ENCODE results near the gene SSR4. TPM values are rescaled to one million over a fixed set of nuclear protein-coding genes. Genes with fewer than 3 reads are reported as not detected.
"Not testable (repeated sequence)": the region's sequence is repeated elsewhere in the genome, so short reads cannot be mapped to it uniquely, and the experiment has no call there.

The SSR4 gene
- total and polyA plus RNA-seq, 12 donors = 94.1 to 551 (median 147) TPM

- DNase-seq (no peak), ATAC-seq (no peak)
- Histone ChIP-seq H3K4me3 (no peak overlapping the region), H3K27me3 (peaks cover 0 to 51% (median 0%) of the 10 kb centered on the region in 7 donors), H3K36me3 (no peaks in the 10 kb centered on the region), H3K9me3 (no peaks in the 10 kb centered on the region), H3K4me1 (no peaks in the 10 kb centered on the region), H3K27ac (no peak overlapping the region)
- intact Hi-C loops (cut with DNase I) = loop anchor here in 1 of 10 donors (10.0 kb wide), 1 partner anchor 112 kb away; the partner anchor contains the start of gene ARHGAP4
- WGBS, 2 donors = 99% methylated on average over 5 of the region's 5 CpGs
- TF ChIP-seq CTCF (IDR thresholded peaks at IDR 0.05) = no peak
Observed at GRCh38 chrX:153813161-153813560, 18.7 kb downstream of the SSR4 start.

GRCh38 chrX:153814591-153815315, 20.3 kb downstream of the SSR4 start:
- TF ChIP-seq CTCF (IDR thresholded peaks at IDR 0.05) = no peak
- intact Hi-C loops (cut with DNase I) = loop anchor here in 2 of 10 donors (5.0 to 10.0 kb wide), 2 partner anchors 110 to 1398 kb away; partner anchors contain the start of gene ARHGAP4 (in 1 of the 2)
- DNase-seq (no peak), ATAC-seq (no peak)
- peaks cover 0 to 7% (median 0%) of the 10 kb centered on the region in 9 donors for H3K4me1 ChIP-seq
- no peak overlapping the region for H3K27ac ChIP-seq
- WGBS, 2 donors = 75 to 82% methylated on average over 19 of the region's 19 CpGs
- H3K36me3 ChIP-seq = no peaks in the 10 kb centered on the region
- H3K9me3 ChIP-seq = no peaks in the 10 kb centered on the region
- no peak overlapping the region for H3K4me3 ChIP-seq
- H3K27me3 ChIP-seq = peaks cover 0 to 63% (median 0%) of the 10 kb centered on the region in 7 donors

GRCh38 chrX:153816831-153817690, 22.6 kb downstream of the SSR4 start:
- intact Hi-C loops (cut with DNase I) = loop anchor here in 2 of 10 donors (5.0 to 10.0 kb wide), 2 partner anchors 108 to 1395 kb away; partner anchors contain the start of gene ARHGAP4 (in 1 of the 2)
- H3K4me1 ChIP-seq = peaks cover 0 to 7% (median 0%) of the 10 kb centered on the region in 9 donors
- 65 to 67% methylated on average over 25 of the region's 25 CpGs for WGBS, 2 donors
- no peaks in the 10 kb centered on the region for H3K9me3 ChIP-seq
- no peak for ATAC-seq
- no peak overlapping the region for H3K27ac ChIP-seq
- TF ChIP-seq CTCF (IDR thresholded peaks at IDR 0.05) = no peak
- H3K4me3 ChIP-seq = no peak overlapping the region
- peaks cover 0 to 68% (median 0%) of the 10 kb centered on the region in 7 donors for H3K27me3 ChIP-seq
- no peak for DNase-seq
- H3K36me3 ChIP-seq = no peaks in the 10 kb centered on the region

GRCh38 chrX:153818064-153818463, 23.6 kb downstream of the SSR4 start:
- intact Hi-C loops (cut with DNase I) = loop anchor here in 2 of 10 donors (5.0 to 10.0 kb wide), 2 partner anchors 107 to 1394 kb away; partner anchors contain the start of gene ARHGAP4 (in 1 of the 2)
- DNase-seq, H3K4me3 ChIP-seq, H3K9me3 ChIP-seq, H3K27ac ChIP-seq, ATAC-seq, H3K36me3 ChIP-seq, H3K4me1 ChIP-seq: not testable (repeated sequence)
- WGBS, 2 donors = 97 to 99% methylated on average over 9 of the region's 9 CpGs
- H3K27me3 ChIP-seq = peaks cover 0 to 74% (median 0%) of the 10 kb centered on the region in 7 donors

All from heart right ventricle (tissue), 16 donors.